H9 (cell line): Measurements from ENCODE around the gene ETNPPL. TPM values are rescaled to one million over a fixed set of nuclear protein-coding genes. Genes with fewer than 3 reads are reported as not detected.

ENCODE experiments used
- DNase-seq: peaks from one replicate; pipeline ENCODE4 v3.0.0-alpha.2; 2017
- H2AFZ ChIP-seq: one replicate; pipeline ENCODE4 v1.6.1; 2013; ENCODE audit warnings: mild to moderate bottlenecking, low read length, control low read depth, moderate library complexity
- H2AK5ac ChIP-seq: 2 replicates; pipeline ENCODE4 v1.6.1; 2013; ENCODE audit warnings: low read length, control low read depth, mixed read lengths; ENCODE audit not compliant: insufficient read length
- H2BK120ac ChIP-seq: one replicate; pipeline ENCODE4 v1.6.1; 2013; ENCODE audit warnings: low read depth, mild to moderate bottlenecking, low read length, control low read depth, inconsistent platforms; ENCODE audit not compliant: poor library complexity, severe bottlenecking
- H2BK12ac ChIP-seq: 2 replicates; pipeline ENCODE4 v1.6.1; 2013; ENCODE audit warnings: low read length, control low read depth, mixed read lengths, low read depth; ENCODE audit not compliant: insufficient read length
- H2BK15ac ChIP-seq: 2 replicates; pipeline ENCODE4 v1.6.1; 2013; ENCODE audit warnings: low read depth, low read length, control low read depth
- H2BK20ac ChIP-seq: one replicate; pipeline ENCODE4 v1.6.1; 2013; ENCODE audit warnings: low read depth, mild to moderate bottlenecking, low read length, control low read depth, inconsistent platforms; ENCODE audit not compliant: poor library complexity, severe bottlenecking
- H2BK5ac ChIP-seq: 2 replicates; pipeline ENCODE4 v1.6.1; 2013; ENCODE audit warnings: low read length, control low read depth, mixed read lengths; ENCODE audit not compliant: insufficient read length
- H3K14ac ChIP-seq: 2 replicates; pipeline ENCODE4 v1.6.1; 2013; ENCODE audit warnings: low read length, control low read depth; ENCODE audit not compliant: insufficient read depth
- H3K18ac ChIP-seq: 2 replicates; pipeline ENCODE4 v1.6.1; 2013; ENCODE audit warnings: low read depth, mild to moderate bottlenecking, mixed read lengths, low read length, control low read depth; ENCODE audit not compliant: insufficient read length
- H3K23ac ChIP-seq: 2 replicates; pipeline ENCODE4 v1.6.1; 2013; ENCODE audit warnings: low read length, control low read depth, mixed read lengths, low read depth; ENCODE audit not compliant: insufficient read length
- H3K23me2 ChIP-seq: 2 replicates; pipeline ENCODE4 v1.6.1; 2013; ENCODE audit warnings: low read depth, mild to moderate bottlenecking, mixed read lengths, low read length, control low read depth; ENCODE audit not compliant: insufficient read length, poor library complexity, severe bottlenecking
- H3K27ac ChIP-seq: 2 replicates; pipeline ENCODE4 v1.5.1; 2013; ENCODE audit warnings: low read length, control low read depth, mixed read lengths, low read depth; ENCODE audit not compliant: insufficient read length
- H3K27me3 ChIP-seq: 2 replicates; pipeline ENCODE4 v1.6.1; 2013; ENCODE audit warnings: low read length, control low read depth, inconsistent platforms; ENCODE audit not compliant: insufficient read depth
- H3K4ac ChIP-seq: 2 replicates; pipeline ENCODE4 v1.6.1; 2013; ENCODE audit warnings: low read depth, mild to moderate bottlenecking, control low read depth, inconsistent platforms, low read length, moderate library complexity
- H3K4me1 ChIP-seq: 2 replicates; pipeline ENCODE4 v1.6.1; 2013; ENCODE audit warnings: low read length, control low read depth, inconsistent platforms; ENCODE audit not compliant: insufficient read depth
- H3K4me2 ChIP-seq: 2 replicates; pipeline ENCODE4 v1.6.1; 2013; ENCODE audit warnings: low read length, control low read depth, mixed read lengths; ENCODE audit not compliant: insufficient read length, insufficient read depth
- H3K56ac ChIP-seq: 2 replicates; pipeline ENCODE4 v1.6.1; 2013; ENCODE audit warnings: low read depth, mild to moderate bottlenecking, mixed read lengths, low read length, control low read depth; ENCODE audit not compliant: insufficient read length
- H3K79me1 ChIP-seq: 2 replicates; pipeline ENCODE4 v1.6.1; 2013; ENCODE audit warnings: low read depth, mild to moderate bottlenecking, moderate library complexity, low read length, control low read depth, inconsistent platforms; ENCODE audit not compliant: insufficient read depth, poor library complexity, severe bottlenecking
- H3K79me2 ChIP-seq: 2 replicates; pipeline ENCODE4 v1.6.1; 2013; ENCODE audit warnings: low read length, control low read depth, inconsistent platforms; ENCODE audit not compliant: insufficient read depth
- H3K9ac ChIP-seq: 2 replicates; pipeline ENCODE4 v1.6.1; 2013; ENCODE audit warnings: low read length, control low read depth, mixed read lengths; ENCODE audit not compliant: insufficient read length; ENCODE audit errors: extremely low read depth
- H3K9me3 ChIP-seq: one replicate; pipeline ENCODE4 v1.6.1; 2013; ENCODE audit warnings: low read depth, low read length, inconsistent platforms; ENCODE audit not compliant: control insufficient read depth
- H3T11ph ChIP-seq: one replicate; pipeline ENCODE4 v1.6.1; 2013; ENCODE audit warnings: mild to moderate bottlenecking, low read length, control low read depth, inconsistent platforms
- H4K20me1 ChIP-seq: one replicate; pipeline ENCODE4 v1.6.1; 2013; ENCODE audit not compliant: control insufficient read depth, insufficient read length, insufficient read depth
- H4K5ac ChIP-seq: 2 replicates; pipeline ENCODE4 v1.6.1; 2013; ENCODE audit warnings: low read depth, mild to moderate bottlenecking, mixed read lengths, low read length, control low read depth; ENCODE audit not compliant: insufficient read length
- H4K8ac ChIP-seq: replicated peaks from 2 replicates; pipeline ENCODE4 v1.6.1; 2013; ENCODE audit warnings: low read length, control low read depth, mixed read lengths, low read depth; ENCODE audit not compliant: insufficient read length
- H4K91ac ChIP-seq: 2 replicates; pipeline ENCODE4 v1.6.1; 2013; ENCODE audit warnings: low read depth, mild to moderate bottlenecking, moderate library complexity, mixed read lengths, low read length, control low read depth; ENCODE audit not compliant: insufficient read length
- H3K27ac Mint-ChIP-seq, 3 experiments: 2 replicates in 2 of 3; 3 replicates in 1 of 3; pipeline ENCODE4 v1.8.0; 2020 to 2021; ENCODE audit warnings: mixed read lengths in 3 of 3, mild to moderate bottlenecking in 1 of 3, moderate library complexity in 1 of 3
- H3K27me3 Mint-ChIP-seq: 2 replicates; pipeline ENCODE4 v1.8.0; 2021; ENCODE audit warnings: low read depth, mild to moderate bottlenecking, moderate library complexity, mixed read lengths
- H3K36me3 Mint-ChIP-seq, 3 experiments: 2 replicates in 2 of 3; 3 replicates in 1 of 3; pipeline ENCODE4 v1.8.0; 2020 to 2021; ENCODE audit warnings: low read depth in 3 of 3, mixed read lengths in 3 of 3; ENCODE audit not compliant: insufficient read depth in 1 of 3
- H3K4me1 Mint-ChIP-seq, 2 experiments: 2 replicates each; pipeline ENCODE4 v1.8.0; 2020; ENCODE audit warnings: mixed read lengths in 2 of 2
- H3K4me3 Mint-ChIP-seq, 2 experiments: 2 replicates in 1 of 2; 3 replicates in 1 of 2; pipeline ENCODE4 v1.8.0; 2020 to 2021; ENCODE audit warnings: mild to moderate bottlenecking in 2 of 2, mixed read lengths in 2 of 2, moderate library complexity in 1 of 2
- H3K9me3 Mint-ChIP-seq, 2 experiments: 2 replicates in 1 of 2; 3 replicates in 1 of 2; pipeline ENCODE4 v1.8.0; 2020; ENCODE audit warnings: mild to moderate bottlenecking in 2 of 2, mixed read lengths in 2 of 2, moderate library complexity in 1 of 2
- WGBS: extraction: QIAGEN DNeasy Blood & Tissue Kit; methylation state at CpG from one replicate; pipeline ENCODE4 v1.1.7; 2013; ENCODE audit warnings: missing lambda C conversion rate, low lambda C conversion rate, mixed read lengths; ENCODE audit not compliant: insufficient read length; ENCODE audit errors: extremely low coverage; 5-methylcytosine and 5-hydroxymethylcytosine counted together
- total RNA-seq: library from RNA; stranded (reverse); gene quantifications from 2 replicates; pipeline ENCODE4 v1.2.1, GENCODE V29; 2021
- TF ChIP-seq, protein P1 (sequence below): fragments of 200-600 bp; sonication (generic); conservative IDR thresholded peaks from 3 replicates; pipeline ENCODE4 v1.8.0; 2021; ENCODE audit warnings: antibody characterized with exemption, mild to moderate bottlenecking

The ETNPPL gene
- total RNA-seq, 1 experiment from 2014 or later, result 1.3 TPM

DNA sequence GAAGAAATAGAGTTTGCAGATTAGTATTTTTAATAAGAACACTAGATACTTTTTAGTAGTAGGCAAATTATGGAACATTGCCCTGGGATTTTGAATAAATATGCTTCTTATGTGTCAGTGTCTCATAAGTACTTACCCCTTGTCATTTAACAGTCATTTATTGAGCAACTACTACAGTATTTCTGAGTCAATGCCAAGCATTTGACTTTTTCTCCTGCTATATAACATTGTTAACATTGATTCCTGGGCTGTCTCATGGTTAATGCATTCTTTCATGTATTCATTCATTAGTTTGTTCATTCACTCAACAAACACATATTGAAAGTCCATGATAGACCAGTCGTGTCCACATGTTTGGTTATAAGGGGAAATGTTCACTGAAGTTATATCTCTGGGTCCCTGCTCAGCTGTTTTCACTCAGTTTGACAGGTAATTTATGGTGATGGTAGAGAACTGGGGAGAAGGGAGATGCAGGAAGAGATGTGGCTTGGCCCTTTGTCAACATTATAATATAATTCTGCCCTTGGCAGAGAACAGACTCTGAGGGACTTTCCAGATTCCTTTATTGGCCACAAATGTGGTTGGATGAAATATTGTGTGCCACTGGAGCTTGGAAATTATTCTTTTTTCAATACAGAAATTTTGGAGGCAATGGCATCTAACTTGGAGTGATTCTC lies 62.6 kb downstream of the ETNPPL start:
- H2BK5ac ChIP-seq, result no peak overlapping the region
- H3K79me1 ChIP-seq, result no peaks in the 10 kb centered on the region
- no peak overlapping the region for H2BK15ac ChIP-seq
- H3K9me3 Mint-ChIP-seq, result no peaks in the 10 kb centered on the region
- H3K9ac ChIP-seq, result no peak overlapping the region
- no CpG with 5 or more reads among the region's 1 CpG for WGBS
- H3K79me2 ChIP-seq, result no peaks in the 10 kb centered on the region
- TF ChIP-seq, protein P1, sequence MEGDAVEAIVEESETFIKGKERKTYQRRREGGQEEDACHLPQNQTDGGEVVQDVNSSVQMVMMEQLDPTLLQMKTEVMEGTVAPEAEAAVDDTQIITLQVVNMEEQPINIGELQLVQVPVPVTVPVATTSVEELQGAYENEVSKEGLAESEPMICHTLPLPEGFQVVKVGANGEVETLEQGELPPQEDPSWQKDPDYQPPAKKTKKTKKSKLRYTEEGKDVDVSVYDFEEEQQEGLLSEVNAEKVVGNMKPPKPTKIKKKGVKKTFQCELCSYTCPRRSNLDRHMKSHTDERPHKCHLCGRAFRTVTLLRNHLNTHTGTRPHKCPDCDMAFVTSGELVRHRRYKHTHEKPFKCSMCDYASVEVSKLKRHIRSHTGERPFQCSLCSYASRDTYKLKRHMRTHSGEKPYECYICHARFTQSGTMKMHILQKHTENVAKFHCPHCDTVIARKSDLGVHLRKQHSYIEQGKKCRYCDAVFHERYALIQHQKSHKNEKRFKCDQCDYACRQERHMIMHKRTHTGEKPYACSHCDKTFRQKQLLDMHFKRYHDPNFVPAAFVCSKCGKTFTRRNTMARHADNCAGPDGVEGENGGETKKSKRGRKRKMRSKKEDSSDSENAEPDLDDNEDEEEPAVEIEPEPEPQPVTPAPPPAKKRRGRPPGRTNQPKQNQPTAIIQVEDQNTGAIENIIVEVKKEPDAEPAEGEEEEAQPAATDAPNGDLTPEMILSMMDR, result no peak
- H3K27me3 ChIP-seq, result no peaks in the 10 kb centered on the region
- no peak overlapping the region for H3K27ac ChIP-seq
- no peak overlapping the region for H2BK120ac ChIP-seq
- H3K14ac ChIP-seq, result no peak overlapping the region
- no peaks in the 10 kb centered on the region for H3K27me3 Mint-ChIP-seq
- H2BK12ac ChIP-seq, result no peak overlapping the region
- H2BK20ac ChIP-seq, result no peak overlapping the region
- no peak overlapping the region for H4K5ac ChIP-seq
- no peak overlapping the region for H2AK5ac ChIP-seq
- H3K4me1 ChIP-seq, result peaks cover 7% of the 10 kb centered on the region; the same call in 1 of the 2 replicates
- no peaks in the 10 kb centered on the region for H3K9me3 ChIP-seq
- no peak overlapping the region for H3K56ac ChIP-seq
- no peak overlapping the region for H3K4me3 Mint-ChIP-seq
- H4K91ac ChIP-seq, result no peak overlapping the region
- no peak overlapping the region for H3K4ac ChIP-seq
- H3T11ph ChIP-seq, result no peak overlapping the region
- H3K18ac ChIP-seq, result no peak overlapping the region
- no peaks in the 10 kb centered on the region for H3K36me3 Mint-ChIP-seq
- no peaks in the 10 kb centered on the region for H3K4me1 Mint-ChIP-seq
- H2AFZ ChIP-seq, result no peak overlapping the region
- H4K8ac ChIP-seq, result no peak overlapping the region
- H3K23me2 ChIP-seq, result no peaks in the 10 kb centered on the region
- no peaks in the 10 kb centered on the region for H4K20me1 ChIP-seq
- no peak overlapping the region for H3K4me2 ChIP-seq
- H3K27ac Mint-ChIP-seq, result no peak overlapping the region
- H3K23ac ChIP-seq, result no peak overlapping the region
- no peak for DNase-seq
